CD4-positive, alpha-beta T cell treated with Interleukin-2 at 100 ng/mL for 4 hours (primary cell): ENCODE data around the gene RFX6.
"Not testable (repeated sequence)": the region's sequence is repeated elsewhere in the genome, so short reads cannot be mapped to it uniquely, and the experiment has no call there.

Source experiments
- DNase-seq: peaks from one replicate; pipeline ENCODE4 v3.0.0-alpha.2; 2020; ENCODE audit warnings: low spot score

RFX6 gene, protein sequence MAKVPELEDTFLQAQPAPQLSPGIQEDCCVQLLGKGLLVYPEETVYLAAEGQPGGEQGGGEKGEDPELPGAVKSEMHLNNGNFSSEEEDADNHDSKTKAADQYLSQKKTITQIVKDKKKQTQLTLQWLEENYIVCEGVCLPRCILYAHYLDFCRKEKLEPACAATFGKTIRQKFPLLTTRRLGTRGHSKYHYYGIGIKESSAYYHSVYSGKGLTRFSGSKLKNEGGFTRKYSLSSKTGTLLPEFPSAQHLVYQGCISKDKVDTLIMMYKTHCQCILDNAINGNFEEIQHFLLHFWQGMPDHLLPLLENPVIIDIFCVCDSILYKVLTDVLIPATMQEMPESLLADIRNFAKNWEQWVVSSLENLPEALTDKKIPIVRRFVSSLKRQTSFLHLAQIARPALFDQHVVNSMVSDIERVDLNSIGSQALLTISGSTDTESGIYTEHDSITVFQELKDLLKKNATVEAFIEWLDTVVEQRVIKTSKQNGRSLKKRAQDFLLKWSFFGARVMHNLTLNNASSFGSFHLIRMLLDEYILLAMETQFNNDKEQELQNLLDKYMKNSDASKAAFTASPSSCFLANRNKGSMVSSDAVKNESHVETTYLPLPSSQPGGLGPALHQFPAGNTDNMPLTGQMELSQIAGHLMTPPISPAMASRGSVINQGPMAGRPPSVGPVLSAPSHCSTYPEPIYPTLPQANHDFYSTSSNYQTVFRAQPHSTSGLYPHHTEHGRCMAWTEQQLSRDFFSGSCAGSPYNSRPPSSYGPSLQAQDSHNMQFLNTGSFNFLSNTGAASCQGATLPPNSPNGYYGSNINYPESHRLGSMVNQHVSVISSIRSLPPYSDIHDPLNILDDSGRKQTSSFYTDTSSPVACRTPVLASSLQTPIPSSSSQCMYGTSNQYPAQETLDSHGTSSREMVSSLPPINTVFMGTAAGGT

DNA sequence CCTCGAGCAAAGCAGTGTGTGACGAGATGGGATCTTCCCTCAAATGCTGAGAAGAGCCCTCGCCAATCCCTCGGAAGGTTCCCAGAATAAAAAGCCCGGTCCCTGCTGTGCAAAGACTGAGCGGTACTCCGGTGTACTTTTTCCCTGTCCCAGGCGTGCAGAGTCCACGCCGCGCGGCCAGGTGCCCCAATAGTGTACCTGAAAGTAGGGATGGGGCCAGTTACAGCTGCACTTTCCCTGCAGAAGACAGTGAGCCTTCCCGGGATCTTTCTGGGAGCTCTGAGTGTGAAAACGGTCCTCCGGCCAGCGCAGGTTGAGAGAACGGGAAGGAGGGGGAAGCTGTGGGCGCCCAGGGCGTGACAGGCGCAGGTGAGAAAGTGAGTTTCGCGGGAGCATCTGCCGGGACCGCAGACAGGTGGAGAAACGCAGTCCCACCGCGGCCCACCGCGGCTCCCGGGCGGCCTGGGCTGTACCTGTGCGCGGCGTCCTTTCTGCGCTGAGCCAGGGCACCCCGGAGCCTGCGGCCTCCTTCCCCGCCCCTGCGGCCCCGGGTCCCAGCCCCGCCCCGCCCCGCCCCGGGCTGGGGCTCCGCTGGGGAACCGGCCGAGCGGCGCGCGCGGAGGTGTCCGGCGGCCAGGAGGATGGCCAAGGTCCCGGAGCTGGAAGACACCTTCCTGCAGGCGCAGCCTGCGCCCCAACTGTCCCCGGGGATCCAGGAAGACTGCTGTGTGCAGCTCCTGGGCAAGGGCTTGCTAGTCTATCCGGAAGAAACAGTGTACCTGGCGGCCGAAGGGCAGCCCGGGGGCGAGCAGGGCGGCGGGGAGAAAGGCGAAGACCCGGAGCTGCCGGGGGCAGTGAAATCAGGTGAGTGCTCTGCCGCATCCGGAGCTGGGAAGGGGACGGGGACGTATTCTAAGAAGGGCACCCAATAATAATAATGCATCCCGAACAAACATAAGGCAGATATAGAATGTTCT is at the start of gene RFX6:
TSS of gene RFX6 (plus strand) at position 608 of the 977 bp plus-strand sequence. CDS start at position 642, 34 bp downstream.
- DNase-seq: no peak

DNA sequence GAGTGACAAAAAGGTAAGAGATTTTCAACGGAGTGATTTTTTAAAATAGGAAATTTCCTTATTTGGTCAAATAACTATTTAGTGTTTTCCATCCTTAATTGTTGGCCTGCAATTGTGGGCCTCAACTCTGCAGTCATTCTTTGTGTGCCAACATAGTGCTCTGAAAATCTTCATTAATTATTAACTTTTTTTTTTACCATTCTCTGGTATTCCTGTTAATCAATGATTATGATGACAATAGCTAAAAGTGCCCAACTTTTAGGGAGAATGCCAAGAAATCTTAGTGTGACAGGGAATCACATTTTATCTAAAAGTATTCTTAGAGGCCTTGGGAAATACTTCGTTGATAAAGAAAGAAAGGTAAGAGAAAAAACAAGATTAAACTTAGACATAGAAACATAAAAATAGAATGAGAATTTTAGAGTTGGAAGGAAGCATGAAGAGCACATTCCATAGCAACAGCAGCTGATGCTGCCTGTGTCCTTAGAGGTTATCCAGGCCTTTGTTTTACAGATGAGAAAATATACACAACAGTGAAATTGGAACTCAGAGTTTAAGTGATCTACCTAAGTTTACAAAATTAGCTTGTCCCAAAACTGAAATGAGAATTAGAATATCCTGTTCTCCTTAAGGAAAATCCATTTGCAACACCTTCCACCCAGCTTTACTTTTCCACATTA is 49.3 kb upstream of the RFX6 start:
- DNase-seq: no peak

DNA sequence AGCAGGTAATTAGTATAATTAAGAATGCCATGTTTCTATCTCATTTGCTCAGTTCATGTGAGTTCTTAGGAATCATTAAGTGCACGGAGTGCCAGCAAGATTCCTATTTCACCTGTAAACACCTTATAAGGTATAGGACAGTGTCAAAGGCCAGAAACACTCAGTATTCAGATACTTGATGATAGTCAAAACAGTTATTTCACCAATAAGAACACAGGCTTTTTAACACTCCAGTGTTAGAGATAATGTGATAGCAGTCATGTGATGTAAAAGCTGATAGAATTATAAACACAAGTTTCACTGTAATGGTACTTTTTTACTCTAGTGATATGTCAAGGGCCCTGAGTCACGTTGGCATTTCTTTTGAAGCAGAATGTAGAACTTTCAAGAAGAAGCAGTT is 48.1 kb upstream of the RFX6 start, which contains the start of gene GPRC6A:
TSS of gene GPRC6A (minus strand) at position 101 of the 400 bp plus-strand sequence. CDS start at position 31, 70 bp downstream.
- DNase-seq: no peak

DNA sequence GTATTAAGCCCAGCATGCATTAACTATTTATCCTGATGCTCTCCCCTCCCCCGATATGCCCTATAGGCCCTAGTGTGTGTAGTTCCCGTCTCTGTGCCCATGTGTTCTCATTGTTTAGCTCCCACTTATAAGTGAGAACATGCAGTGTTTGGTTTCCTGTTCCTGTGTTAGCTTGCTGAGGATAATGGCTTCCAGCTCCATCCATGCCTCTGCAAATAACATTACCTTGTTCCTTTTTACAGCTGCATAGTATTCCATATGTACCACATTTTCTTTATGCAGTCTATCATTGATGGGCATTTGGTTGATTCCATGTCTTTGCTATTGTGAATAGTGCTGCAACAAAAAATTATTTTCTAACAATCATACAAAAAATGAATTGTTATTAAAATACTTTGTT is 42.5 kb upstream of the RFX6 start:
- not testable (repeated sequence) for DNase-seq

DNA sequence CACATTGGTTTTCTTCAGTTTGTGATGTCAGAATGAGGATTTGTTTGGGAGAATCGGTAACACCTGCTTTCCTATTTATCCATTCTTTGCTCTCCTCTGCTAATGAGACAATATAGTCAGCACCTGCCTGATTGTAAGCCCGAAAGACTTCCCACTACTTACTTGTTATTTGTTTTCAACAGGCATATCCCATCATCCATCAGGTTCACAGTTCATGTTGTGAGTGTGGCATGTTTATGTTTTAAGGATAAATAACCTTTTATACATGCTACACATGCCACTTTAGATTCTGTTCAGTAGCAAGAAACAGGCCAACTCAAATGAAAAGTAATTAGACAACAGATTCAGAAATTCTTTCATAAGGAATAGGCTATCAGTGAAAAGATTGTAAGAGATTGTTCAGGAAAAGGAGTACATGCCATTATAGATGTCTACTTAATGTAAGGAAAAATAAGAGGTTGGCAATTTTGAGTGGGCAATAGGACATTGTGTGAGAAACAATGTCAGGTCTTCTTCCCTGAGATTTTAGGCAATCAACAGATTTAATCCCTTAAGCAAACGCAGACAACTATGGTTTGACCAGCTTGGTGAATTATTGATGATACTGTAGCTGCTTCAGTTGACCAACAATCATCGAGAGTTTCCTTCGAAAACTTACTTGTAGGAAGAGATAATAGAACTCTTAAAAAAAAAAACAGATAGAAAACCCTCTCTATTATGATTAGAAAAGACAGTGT is 40.3 kb upstream of the RFX6 start:
- no peak for DNase-seq

DNA sequence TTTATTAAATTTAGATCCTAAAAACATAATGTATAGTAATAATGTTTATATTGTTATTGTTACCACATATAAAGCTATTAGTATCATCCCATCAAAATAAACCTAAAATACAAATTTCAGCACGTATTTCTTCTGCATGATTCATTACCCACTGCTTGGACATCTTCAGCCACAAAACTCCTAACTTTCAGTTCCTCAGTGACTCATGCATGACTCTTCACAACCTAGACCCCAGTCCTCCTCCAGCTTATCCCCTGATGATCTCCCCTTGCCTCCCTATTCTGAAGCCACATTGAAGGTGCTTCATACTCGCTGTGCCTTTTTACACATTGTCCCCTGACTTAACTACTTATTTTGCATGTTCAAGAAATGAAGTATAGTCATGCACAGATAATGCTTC is 37.0 kb upstream of the RFX6 start:
- no peak for DNase-seq

DNA sequence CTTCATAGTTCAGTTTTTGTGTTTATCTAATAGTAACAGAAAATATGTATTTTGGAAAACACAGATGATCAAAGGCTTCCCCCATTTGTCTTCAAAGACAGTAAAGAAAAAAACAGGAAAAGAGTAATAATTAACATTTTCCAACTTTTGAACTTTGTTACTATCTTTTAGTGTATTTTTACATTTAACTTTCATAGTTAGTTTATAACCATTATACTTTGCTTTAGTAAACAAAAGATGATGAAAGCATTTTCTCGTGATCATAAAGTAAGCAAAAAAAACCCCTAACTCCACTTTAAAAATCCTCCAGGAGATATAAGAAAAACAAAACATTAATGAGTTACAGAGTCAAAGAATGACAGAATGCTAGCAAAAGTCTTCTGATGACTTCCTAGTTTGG is 34.6 kb upstream of the RFX6 start:
- no peak for DNase-seq

DNA sequence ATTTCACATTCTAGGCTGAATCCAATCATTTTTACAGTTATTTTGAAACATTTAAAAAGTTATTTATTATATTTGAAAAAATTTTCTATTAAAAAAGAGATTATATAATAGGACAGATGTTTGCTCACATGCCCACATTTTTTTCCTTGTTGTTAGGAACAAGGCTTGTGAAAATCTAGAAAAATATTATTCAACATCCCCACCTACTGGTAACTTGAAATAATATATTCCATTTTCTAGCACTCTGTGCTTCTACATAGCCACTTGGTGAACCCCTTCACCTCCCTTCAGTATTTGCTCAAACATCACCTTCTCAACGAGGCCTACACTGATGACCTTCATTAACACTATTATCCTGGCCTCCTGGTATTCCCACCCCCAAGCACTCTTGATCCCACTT is 29.8 kb upstream of the RFX6 start:
- DNase-seq: no peak

DNA sequence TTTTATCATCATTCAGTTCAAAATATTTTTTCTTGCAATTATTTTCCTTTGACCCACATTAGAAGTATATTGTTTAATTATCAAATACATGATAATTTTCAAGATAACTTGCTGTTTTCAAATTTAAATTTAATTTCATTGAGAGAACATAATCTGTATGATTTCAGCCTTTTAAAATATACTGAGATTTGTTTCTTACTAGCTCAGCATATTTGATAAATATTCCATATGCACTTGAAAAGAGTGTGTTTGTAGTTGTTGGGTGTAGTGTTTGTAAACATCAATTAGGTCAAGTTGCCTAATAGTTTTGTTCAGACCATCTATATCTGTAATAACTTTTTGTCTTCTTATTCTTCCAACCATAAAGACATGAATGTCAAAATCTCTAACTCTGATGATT is 19.0 kb upstream of the RFX6 start:
- DNase-seq: no peak

DNA sequence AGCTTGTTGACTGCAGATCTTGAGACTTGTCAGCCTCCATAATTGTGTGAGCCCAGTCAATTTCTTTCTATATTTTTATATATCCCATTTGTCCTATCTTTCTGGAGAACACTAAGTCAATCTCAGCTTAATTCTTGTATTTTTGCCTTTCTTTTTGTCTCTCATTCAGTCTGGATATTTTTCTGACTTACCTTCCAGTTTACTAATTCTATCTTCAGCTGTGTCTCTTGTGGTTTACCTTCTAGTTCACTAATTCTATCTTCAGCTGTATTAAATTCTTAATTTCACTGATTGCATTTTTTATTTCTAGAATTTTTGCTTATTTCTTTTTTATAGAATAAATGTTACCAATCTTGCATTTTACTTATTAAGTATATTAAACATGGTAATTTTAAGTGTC is 17.8 kb upstream of the RFX6 start:
- DNase-seq: no peak

DNA sequence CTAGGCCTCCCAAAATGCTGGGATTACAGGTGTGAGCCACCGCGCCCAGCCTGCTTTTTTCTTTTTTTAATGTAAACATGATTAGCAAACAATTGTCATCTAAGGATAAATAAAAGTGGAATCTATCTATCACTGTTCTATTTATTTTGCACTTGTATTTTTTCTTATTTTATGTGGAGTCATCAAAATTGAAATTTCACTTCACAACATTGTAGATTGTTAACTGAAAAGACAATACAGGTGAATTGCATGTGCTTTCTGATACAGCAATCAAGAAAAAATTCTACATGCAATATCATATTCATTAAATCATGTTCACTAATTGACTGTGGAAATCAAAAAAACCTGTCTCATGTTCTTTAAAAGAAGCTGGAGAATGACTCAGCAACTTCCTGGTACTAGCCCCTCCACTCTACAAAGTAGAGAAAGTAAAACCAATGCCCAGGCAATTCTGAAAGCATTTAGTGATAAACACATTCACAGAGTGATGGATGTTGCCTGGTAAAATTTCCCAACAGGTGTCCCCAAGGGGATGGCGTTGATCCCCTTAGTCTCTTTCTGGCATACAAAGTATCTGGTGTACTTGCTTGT is 10.7 kb upstream of the RFX6 start:
- DNase-seq: no peak

DNA sequence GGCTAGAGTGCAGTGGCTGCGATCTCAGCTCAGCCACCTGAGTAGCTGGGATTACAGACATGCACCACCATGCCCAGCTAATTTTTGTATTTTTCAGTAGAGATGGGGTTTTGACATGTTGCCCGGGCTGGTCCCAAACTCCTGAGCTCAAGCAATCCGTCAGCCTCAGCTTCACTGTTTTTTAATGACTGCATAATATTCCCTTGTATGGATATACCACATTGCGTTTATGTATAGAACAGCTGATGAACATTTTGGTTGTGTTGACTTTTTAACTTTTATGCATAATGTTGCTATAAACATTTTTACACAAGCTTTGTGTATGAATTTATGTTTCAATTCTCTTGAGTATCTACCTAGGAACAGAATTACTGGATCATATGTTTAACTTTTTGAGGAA is 4.3 kb upstream of the RFX6 start:
- no peak for DNase-seq

DNA sequence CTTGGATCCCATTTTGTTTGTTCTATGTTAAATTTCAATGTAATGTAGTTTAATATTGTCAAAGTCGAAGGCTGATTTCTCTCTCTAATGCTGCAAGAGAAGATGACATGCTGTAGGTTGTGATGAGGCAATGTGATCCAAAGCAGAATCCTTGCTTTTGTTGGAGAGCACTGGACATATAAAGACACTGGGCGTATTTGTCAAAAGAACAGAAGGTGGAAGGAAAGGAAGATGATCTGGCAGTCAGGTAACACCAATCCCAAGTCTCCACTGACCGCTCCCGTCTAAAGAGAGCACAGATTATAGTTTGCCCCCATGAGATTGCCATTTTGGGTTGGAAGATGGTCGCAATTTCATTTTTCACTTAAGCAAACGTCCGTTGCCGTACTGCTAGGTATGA is 935 bp upstream of the RFX6 start:
- no peak for DNase-seq

DNA sequence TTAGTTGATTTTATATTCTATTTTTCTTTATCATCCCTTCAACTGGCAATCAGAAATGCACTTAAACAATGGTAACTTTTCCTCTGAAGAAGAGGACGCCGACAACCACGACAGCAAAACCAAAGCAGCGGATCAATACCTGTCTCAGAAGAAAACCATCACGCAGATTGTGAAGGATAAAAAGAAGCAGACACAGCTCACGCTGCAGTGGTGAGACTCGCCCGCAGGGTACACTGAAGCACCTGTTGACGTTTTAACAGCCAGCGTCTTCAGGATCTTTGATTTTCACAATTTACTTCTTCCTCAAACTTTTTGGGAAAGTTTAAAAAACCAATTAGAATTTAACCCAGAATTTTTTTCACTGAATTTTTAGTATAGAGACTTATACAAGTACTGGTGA is 701 bp downstream of the RFX6 start:
- DNase-seq: no peak

DNA sequence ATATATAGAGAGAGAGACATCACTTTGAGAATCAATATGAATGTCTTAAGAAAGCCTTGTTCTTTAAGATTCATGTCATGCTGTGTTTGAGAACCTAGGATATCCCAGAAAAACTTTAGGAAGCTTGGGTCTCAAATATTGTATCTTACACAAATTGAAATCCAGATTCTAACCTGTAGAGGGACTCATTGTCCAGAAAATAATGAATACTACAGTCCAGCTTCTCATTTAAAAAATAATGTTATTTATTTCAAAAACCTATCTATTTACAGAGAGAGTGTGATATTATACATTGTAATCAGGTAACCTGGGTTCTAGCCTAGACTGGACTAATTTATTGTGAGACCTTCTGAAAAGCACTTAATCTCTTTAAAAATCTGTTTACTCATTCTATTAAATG is 4.2 kb downstream of the RFX6 start:
- DNase-seq: no peak

DNA sequence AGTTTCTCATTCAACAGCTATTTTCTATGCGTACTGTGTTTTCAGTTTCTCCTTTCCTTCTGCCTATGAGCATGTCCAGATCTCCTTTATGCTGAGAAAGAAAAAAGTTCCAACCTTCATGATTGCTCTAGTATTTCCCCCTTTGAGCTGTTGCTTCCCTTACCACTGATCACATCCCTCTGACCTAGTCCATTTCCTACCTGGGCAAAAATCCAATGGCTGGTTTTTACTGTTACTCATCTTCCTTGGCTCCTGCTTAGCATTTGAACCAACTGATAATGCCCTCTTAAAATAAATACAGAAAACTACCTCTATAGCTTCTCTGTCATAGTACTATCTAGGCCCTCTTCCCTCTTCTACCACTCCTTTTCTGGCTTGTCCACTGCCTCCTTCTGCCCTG is 6.0 kb downstream of the RFX6 start:
- DNase-seq: no peak

DNA sequence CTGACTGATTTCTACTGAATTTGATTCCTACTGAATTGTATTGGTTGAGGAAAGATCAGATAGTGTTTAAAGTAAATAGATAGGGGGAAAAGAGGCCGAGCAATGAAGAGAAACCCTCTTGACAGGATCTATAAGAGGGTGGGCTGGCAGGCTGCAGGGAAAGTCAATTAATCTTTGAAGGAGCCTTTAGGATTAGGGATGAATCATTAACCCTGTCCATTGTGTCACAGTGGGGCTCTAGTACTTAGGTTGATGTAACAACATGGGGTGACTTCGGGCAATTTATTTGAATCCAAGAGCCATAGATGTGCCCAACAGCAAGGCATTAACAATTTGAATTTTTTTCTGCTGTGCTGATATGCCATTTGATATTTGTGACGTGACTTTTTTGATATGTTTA is 7.5 kb downstream of the RFX6 start:
- no peak for DNase-seq

DNA sequence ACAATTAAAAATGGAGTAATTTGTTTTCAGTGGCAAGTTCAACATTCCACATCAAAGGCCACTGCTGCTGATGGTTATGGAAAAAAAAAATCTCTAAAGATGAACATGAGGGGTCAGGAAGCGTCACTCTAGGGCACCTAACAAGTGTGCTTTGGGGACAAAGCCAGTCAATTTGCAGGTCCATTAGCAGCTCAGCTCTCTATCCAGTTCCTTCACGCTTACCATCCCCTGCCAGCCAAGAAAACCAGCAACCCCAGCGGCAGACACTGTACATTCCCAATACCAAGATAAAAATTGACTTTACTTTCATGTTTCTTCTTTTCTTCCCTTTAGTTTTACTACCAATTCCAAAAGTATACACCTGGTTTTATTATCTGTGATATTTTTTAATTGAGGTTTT is 10.1 kb downstream of the RFX6 start:
- no peak for DNase-seq

DNA sequence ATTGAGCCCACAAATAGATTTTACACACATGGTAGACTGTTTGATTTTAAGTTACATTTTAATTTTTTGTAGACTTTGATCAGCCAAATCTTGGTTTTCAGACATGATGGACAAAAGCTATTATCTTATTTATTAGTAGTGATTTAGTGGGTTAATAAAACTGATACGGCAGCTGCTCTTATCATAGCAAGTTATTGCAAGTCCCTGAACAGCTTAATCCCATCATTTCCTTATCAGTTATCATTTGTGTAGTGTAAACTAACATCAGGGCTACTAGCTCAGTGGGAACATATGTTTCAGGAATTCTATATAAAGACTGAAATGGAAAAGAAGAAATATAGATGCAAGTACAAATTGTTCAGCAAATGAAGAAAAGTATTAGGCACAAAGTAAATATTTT is 10.9 kb downstream of the RFX6 start:
- no peak for DNase-seq

DNA sequence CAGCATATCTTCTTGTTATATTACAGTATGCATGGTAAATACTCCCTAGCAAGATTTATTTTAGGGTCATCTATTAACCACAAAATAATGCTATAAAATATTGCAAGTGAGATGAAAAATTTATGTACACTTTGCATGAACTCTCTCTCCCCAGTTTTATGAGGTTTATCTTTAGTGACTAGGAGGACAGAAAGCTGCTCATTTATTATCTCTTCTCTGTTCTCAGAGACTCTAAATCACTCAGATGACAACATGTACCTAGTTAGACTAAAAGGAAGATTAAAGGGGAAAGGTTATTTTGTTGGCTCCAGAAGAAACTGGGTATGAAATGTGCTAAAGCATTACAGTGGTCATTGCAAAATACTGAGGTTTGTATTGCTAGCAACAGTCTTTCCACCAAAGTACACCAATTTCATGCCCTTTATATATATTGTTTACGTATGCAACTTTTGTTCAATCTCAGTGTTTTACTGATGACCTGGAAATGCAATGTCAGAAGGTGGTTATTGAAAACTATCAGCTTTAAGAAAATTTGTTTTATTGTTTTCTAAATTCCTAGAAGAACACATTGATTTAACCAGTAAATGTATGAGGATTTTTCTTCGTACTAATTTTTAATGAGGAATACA is 11.8 kb downstream of the RFX6 start:
- no peak for DNase-seq
